Loucy (cell line): ENCODE results near the gene DENND5A.

Experiments
- CTCF ChIP-seq: fragments of 200-600 bp; sonication (generic); conservative IDR thresholded peaks from 2 replicates; pipeline ENCODE4 v1.5.1; 2014; ENCODE audit warnings: mild to moderate bottlenecking, antibody characterized with exemption, low read length
- EZH2phosphoT487 ChIP-seq: fragments of 200-600 bp; IDR thresholded peaks from 2 replicates; pipeline ENCODE4 v1.6.1; 2018; ENCODE audit warnings: antibody characterized with exemption, mild to moderate bottlenecking, moderate library complexity, borderline replicate concordance

GRCh38 chr11:9160166-9160565 is 105.0 kb downstream of the DENND5A start:
- TF ChIP-seq CTCF, result no peak
- TF ChIP-seq EZH2phosphoT487, result no peak
